Stimulated activated CD8-positive, alpha-beta memory T cell treated with anti-CD3 and anti-CD28 coated beads, Interleukin-15, amount 100 ng/mL, for 1 hour (primary cell): ENCODE data around the gene OBSCN.

Experiments
- DNase-seq: peaks from one replicate; pipeline ENCODE4 v3.0.0-alpha.2; 2020; ENCODE audit warnings: low read depth

The OBSCN gene

GRCh38 chr1:228207851-228208821 is at the start of gene OBSCN:
TSS of gene OBSCN (plus strand) at chr1:228208044. CDS start at chr1:228211784, 3,740 bp downstream.
- DNase-seq: no peak

- DNase-seq: no peak
Measured at GRCh38 chr1:228158151-228159007, 49.5 kb upstream of the OBSCN start.

GRCh38 chr1:228159008-228159665 is 48.7 kb upstream of the OBSCN start:
- no peak for DNase-seq

- no peak for DNase-seq
Measured at GRCh38 chr1:228160201-228160761, 47.6 kb upstream of the OBSCN start.

- DNase-seq: no peak
Measured at GRCh38 chr1:228161362-228161761, 46.5 kb upstream of the OBSCN start.

- no peak for DNase-seq
Measured at GRCh38 chr1:228161866-228162265, 46.0 kb upstream of the OBSCN start.

- no peak for DNase-seq
Measured at GRCh38 chr1:228162286-228163006, 45.4 kb upstream of the OBSCN start.

GRCh38 chr1:228163007-228163753 is 44.7 kb upstream of the OBSCN start:
- DNase-seq: no peak

GRCh38 chr1:228163776-228164519 is 43.9 kb upstream of the OBSCN start:
- DNase-seq: no peak

- no peak for DNase-seq
Measured at GRCh38 chr1:228164561-228165371, 43.1 kb upstream of the OBSCN start.

- DNase-seq: peak; percentile 98
Measured at GRCh38 chr1:228165372-228166169, 42.3 kb upstream of the OBSCN start, which contains the start of gene IBA57. TSS of gene IBA57 (plus strand) at chr1:228165804. CDS start at chr1:228165817, 13 bp downstream.

- DNase-seq: peak; percentile 13
Measured at GRCh38 chr1:228166170-228166936, 41.5 kb upstream of the OBSCN start.

GRCh38 chr1:228168563-228169270 is 39.1 kb upstream of the OBSCN start:
- no peak for DNase-seq

- no peak for DNase-seq
Measured at GRCh38 chr1:228169345-228169744, 38.5 kb upstream of the OBSCN start.

- DNase-seq: no peak
Measured at GRCh38 chr1:228170666-228171065, 37.2 kb upstream of the OBSCN start.

- no peak for DNase-seq
Measured at GRCh38 chr1:228171221-228171891, 36.5 kb upstream of the OBSCN start.
